Activated T-cell treated with anti-CD3 and anti-CD28 coated beads, Interleukin-2, amount 50 U/mL, for 24 hours (primary cell): Measurements from ENCODE around the gene PIP5KL1.

ENCODE experiments used
- DNase-seq: peaks from one replicate; pipeline ENCODE4 v3.0.0-alpha.2; 2020
- H3K27ac Mint-ChIP-seq: 2 replicates; pipeline ENCODE4 v1.8.0; 2020; ENCODE audit warnings: mild to moderate bottlenecking, mixed read lengths
- H3K27me3 Mint-ChIP-seq: 2 replicates; pipeline ENCODE4 v1.8.0; 2020; ENCODE audit warnings: mixed read lengths
- H3K36me3 Mint-ChIP-seq: 2 replicates; pipeline ENCODE4 v1.8.0; 2020; ENCODE audit warnings: low read depth, mixed read lengths
- H3K4me1 Mint-ChIP-seq: 2 replicates; pipeline ENCODE4 v1.8.0; 2020; ENCODE audit warnings: low read depth, mixed read lengths
- H3K4me3 Mint-ChIP-seq: 2 replicates; pipeline ENCODE4 v1.8.0; 2020; ENCODE audit warnings: mild to moderate bottlenecking, moderate library complexity, mixed read lengths
- H3K9me3 Mint-ChIP-seq: 2 replicates; pipeline ENCODE4 v1.8.0; 2020; ENCODE audit warnings: mixed read lengths

Gene PIP5KL1

DNA sequence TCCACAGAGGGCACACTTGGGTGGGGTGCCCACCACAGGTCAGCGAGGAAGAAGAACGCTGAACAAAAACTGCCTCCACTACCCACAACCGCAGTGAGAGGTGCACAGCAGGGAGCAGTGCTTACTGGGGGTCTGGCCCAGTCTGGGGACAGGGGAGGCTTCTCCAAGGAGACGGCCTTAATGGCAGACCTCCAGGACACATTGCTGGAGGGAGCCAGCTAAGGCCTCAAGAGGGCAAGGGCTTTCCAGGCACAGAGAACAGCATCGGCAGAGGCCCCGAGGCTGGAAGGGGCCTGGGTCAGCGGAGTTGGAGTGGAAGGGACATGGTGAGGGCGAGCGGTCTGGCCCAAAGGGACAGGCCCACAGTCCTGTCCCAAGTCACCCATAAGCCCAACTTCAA lies 15.4 kb upstream of the PIP5KL1 start:
- peak overlapping the region; percentile 79 for H3K27ac Mint-ChIP-seq
- peaks cover 82% of the 10 kb centered on the region for H3K36me3 Mint-ChIP-seq
- no peaks in the 10 kb centered on the region for H3K9me3 Mint-ChIP-seq
- H3K4me1 Mint-ChIP-seq, result peaks cover 58% of the 10 kb centered on the region
- no peak overlapping the region for H3K4me3 Mint-ChIP-seq
- DNase-seq, result no peak
- H3K27me3 Mint-ChIP-seq, result no peaks in the 10 kb centered on the region

DNA sequence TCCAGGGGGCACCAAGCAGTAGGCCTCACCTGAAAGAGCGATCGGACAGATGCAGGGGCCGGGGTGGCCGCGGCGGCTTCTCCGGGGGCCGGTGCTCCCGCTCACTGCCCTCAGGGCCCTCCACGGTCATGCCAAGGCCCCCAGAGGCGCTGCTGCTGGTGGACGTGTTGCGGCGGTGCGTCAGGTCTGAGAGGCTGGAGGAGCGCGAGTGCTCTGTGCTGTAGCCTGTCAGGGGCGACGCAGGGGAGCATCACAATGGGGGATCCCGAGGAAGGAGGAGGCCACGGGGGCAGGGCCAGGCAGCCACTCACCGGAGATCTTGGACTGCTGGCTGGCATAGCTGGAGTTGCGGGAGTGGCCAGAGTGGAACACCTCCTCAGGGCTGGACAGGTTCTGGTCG lies 14.8 kb upstream of the PIP5KL1 start:
- H3K36me3 Mint-ChIP-seq, result peaks cover 82% of the 10 kb centered on the region
- no peaks in the 10 kb centered on the region for H3K27me3 Mint-ChIP-seq
- no peaks in the 10 kb centered on the region for H3K9me3 Mint-ChIP-seq
- H3K4me1 Mint-ChIP-seq, result peaks cover 52% of the 10 kb centered on the region
- no peak overlapping the region for H3K4me3 Mint-ChIP-seq
- DNase-seq, result no peak
- peak overlapping the region; percentile 9 for H3K27ac Mint-ChIP-seq

DNA sequence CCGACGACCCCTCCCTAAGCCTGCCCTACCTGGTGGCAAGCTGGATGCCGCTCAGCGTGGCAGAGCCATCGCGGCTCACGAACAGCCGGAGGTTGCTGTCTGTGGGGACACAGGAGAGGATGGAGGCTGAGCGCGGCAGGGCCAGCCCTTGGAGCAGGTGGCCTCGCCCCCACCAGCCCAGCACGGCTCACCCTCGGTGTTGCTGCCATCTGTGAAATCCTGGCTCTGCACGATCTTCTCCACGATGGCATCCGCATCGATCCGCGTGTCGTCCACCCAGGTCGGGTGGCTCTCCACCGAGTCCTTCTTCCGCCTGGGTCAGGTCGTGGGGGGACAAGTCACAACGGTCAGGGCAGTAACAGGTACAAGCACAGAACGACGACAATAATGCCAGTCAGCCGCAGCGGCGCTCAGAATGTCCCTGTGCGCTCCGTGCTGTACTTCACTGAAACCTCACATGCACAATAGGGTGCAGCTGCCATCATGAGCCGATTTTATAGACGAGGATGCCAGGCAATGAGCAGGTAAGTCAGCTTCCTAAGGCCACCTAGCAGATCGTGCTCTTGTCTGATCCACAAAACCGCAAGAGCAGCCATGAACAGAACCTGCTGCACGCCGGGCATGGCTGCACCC lies 14.1 kb upstream of the PIP5KL1 start:
- peak overlapping the region; percentile 9 for H3K27ac Mint-ChIP-seq
- peaks cover 84% of the 10 kb centered on the region for H3K36me3 Mint-ChIP-seq
- H3K9me3 Mint-ChIP-seq, result no peaks in the 10 kb centered on the region
- no peak for DNase-seq
- H3K27me3 Mint-ChIP-seq, result no peaks in the 10 kb centered on the region
- no peak overlapping the region for H3K4me3 Mint-ChIP-seq
- peaks cover 46% of the 10 kb centered on the region for H3K4me1 Mint-ChIP-seq

DNA sequence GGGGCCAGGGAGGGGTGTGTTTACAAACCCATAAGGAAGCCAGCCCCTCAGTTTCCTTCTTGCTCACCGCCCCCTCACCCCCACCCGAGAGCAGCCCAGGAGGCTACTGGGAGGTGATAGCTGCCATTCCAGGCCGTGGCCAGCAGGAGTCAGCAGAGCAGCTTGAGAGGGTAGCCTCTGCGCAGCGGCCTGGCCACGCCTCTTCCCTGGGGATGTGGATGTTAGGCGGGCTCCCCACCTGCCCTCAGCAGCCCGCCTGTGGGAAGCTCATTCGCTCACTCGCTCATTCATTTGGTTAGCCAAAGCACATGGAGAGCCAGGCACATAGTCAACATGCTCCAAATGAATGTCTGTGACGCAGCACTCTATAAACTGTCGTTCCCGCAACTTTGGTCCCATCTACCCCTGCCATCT lies 13.2 kb upstream of the PIP5KL1 start:
- Mint-ChIP-seq H3K4me3 (no peak overlapping the region), H3K4me1 (peaks cover 43% of the 10 kb centered on the region), H3K36me3 (peaks cover 85% of the 10 kb centered on the region), H3K27ac (peak overlapping the region; percentile 74), H3K9me3 (no peaks in the 10 kb centered on the region), H3K27me3 (no peaks in the 10 kb centered on the region)
- DNase-seq, result peak; percentile 88

DNA sequence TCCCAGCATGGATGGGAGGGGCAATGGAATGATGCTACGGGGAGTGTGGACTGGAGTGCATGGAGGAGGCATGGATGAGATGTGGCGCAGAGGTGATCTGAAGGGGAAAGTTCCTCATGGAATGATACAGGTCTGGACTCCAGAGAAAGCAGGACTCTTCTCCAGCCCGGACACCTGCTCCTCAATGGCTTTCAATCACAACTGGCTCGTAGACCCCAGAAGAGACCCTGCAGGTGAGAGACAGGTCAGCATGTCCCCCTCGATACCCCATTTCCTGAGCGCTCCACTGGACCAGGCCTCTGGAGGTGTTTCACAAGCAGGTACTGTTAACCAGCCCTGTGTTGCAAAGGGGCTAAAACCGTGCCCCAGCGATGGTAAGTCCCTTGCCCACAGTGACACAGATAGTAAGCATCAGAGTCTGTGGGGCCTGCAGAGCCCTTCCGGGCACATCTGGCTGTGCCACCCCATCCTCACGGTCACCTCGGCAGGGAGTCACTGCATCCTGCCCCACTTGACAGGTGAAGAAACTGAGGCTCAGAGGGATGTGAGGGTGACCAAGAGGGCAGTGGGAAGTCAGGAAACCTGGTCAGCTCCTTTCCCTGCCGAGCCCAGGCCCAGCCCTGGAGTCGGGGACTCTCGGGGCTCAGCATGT lies 12.6 kb upstream of the PIP5KL1 start:
- peaks cover 80% of the 10 kb centered on the region for H3K36me3 Mint-ChIP-seq
- H3K4me3 Mint-ChIP-seq, result no peak overlapping the region
- no peak for DNase-seq
- H3K4me1 Mint-ChIP-seq, result peaks cover 43% of the 10 kb centered on the region
- H3K27ac Mint-ChIP-seq, result peak overlapping the region; percentile 74
- H3K27me3 Mint-ChIP-seq, result no peaks in the 10 kb centered on the region
- no peaks in the 10 kb centered on the region for H3K9me3 Mint-ChIP-seq

DNA sequence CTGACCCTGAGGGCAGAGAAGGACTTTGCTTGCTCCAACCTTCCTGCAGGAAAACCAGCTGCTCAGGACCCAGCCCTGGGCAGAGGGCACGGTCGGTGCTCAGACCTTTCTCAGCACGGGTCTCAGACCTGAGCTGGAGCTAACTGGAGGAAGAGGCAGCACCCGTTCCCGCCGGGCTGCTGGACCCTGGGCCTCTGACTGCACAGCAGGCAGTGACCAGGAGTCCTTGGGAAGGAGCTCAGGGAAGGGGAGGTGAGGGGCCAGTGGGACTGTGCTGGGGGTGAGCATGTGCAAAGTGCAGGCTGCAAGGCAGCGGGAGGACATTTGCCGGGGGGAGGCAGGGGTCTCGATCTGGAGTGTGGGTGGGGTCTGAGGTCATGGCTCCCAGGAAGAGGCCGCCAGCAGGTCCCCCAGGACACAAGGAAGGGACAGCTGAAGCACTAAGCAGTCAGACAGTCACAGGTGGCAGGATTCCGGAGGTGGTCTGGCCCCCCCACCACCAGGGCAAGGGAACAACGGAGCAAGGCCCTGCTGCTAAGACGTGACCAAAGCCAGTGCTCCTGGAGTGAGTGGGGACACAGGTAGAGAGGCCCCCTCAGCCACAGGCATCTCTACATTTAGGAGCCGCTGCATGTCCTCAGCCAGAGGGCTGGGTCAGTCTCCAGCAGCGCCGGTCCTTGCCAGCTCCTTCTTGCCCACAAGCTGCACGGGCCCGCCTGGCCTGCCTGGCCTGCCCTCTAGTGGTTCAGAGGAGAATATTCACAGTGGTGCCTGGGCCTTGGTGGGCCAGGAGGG lies 11.8 kb upstream of the PIP5KL1 start:
- peak overlapping the region; percentile 74 for H3K27ac Mint-ChIP-seq
- no peaks in the 10 kb centered on the region for H3K27me3 Mint-ChIP-seq
- peaks cover 41% of the 10 kb centered on the region for H3K4me1 Mint-ChIP-seq
- no peaks in the 10 kb centered on the region for H3K9me3 Mint-ChIP-seq
- peaks cover 78% of the 10 kb centered on the region for H3K36me3 Mint-ChIP-seq
- peak; percentile 72 for DNase-seq
- no peak overlapping the region for H3K4me3 Mint-ChIP-seq

DNA sequence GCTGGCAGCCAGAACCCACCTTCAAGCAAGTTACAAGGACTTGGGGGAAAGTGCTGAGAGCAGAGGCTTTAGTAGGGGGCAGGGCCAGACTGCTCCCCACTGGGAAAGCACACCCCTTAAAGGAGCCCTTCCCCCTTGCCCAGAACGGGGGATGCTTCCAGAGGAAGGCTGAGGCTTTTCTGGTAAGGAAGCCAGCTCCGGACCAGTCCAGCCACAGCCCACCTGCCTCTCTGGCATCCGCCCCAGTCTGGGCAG lies 11.3 kb upstream of the PIP5KL1 start:
- H3K27me3 Mint-ChIP-seq, result no peaks in the 10 kb centered on the region
- H3K4me1 Mint-ChIP-seq, result peaks cover 42% of the 10 kb centered on the region
- peaks cover 79% of the 10 kb centered on the region for H3K36me3 Mint-ChIP-seq
- DNase-seq, result no peak
- H3K9me3 Mint-ChIP-seq, result no peaks in the 10 kb centered on the region
- no peak overlapping the region for H3K27ac Mint-ChIP-seq
- no peak overlapping the region for H3K4me3 Mint-ChIP-seq

DNA sequence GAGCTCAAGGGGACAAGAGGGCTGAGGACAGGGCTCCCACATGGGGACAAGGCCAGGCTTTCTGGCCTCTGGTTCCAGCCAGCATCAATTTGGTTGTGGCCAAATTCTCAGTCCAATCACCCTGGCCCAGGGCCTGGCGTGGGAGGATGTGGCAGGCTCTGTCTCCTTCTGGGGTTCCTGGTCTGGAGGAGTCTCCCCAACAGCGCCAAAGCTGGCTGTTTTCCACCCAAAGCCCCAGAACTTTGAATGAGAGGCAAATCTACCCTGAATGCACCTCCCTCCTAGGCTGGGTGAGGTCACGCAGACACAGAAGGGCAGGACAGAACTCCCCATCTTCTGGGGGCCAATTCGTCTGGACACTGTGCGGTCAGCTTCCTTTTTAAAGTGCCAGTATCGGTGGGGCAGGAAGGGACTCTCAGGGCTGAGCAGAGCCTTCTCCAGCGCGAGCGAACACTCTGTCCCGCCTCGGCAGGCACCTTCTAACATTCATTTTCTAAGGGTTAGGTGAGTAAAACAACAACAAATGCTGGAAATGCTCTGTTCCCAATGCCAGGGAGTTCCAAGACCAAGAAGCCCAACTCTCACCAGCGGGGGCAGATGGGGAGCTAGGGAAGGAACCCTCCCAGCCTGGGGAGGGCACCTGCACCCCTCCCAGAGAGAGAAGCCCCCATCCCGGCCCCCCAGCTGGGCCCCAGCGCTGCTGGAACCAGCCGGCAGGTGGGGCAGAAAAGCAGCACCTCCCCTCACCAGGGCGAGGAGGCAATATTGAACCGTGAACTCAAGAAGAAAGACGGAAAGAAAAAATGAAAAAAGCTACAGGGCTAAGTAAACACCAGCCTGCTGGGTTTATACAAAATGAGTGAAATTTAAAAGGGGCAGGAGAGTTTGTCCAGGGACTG lies 10.7 kb upstream of the PIP5KL1 start:
- no peaks in the 10 kb centered on the region for H3K27me3 Mint-ChIP-seq
- DNase-seq, result no peak
- no peak overlapping the region for H3K4me3 Mint-ChIP-seq
- peaks cover 81% of the 10 kb centered on the region for H3K36me3 Mint-ChIP-seq
- H3K9me3 Mint-ChIP-seq, result no peaks in the 10 kb centered on the region
- peaks cover 44% of the 10 kb centered on the region for H3K4me1 Mint-ChIP-seq
- no peak overlapping the region for H3K27ac Mint-ChIP-seq

DNA sequence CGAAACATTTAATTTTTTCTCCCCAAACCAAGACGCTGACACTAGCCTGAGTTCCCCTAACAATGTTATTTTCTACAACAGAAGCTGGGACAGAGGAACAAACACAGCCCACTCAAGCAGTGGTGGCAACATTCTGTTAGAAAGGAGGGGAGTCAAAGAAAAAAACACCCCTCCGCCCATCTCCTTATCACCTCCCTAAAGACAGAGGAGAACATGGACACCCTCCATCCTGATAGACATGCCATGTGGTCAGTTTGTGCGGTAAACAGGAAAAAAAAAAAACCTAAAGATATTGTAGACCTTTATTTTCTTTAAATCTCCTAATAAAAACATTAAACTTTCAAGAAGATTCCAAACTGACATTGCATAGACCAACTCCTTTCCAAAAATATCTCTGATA lies 10.0 kb upstream of the PIP5KL1 start:
- H3K27ac Mint-ChIP-seq, result peak overlapping the region; percentile 3
- H3K9me3 Mint-ChIP-seq, result no peaks in the 10 kb centered on the region
- H3K4me3 Mint-ChIP-seq, result no peak overlapping the region
- peaks cover 51% of the 10 kb centered on the region for H3K4me1 Mint-ChIP-seq
- H3K36me3 Mint-ChIP-seq, result peaks cover 84% of the 10 kb centered on the region
- no peak for DNase-seq
- no peaks in the 10 kb centered on the region for H3K27me3 Mint-ChIP-seq

DNA sequence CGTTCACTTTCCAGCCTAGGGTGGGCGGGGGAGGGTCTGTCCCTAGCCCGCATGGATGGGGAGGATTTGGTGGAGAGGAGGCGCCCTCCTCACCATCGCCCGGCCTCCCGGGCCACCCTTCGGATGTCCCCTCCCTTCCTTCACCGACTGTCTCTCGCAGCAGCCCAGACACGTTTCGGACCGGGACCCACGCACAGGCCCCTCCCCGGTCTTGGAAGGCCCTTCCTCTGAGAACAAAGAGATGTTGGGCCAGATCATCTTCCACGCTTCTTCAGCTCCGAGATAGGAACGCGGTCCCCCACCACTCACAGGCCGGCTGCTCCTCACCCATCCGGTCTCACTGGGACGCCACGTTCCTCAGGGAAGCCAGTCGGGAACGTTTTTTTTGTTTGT lies 7.7 kb upstream of the PIP5KL1 start:
- peak overlapping the region; percentile 79 for H3K27ac Mint-ChIP-seq
- peaks cover 49% of the 10 kb centered on the region for H3K4me1 Mint-ChIP-seq
- no peaks in the 10 kb centered on the region for H3K9me3 Mint-ChIP-seq
- H3K27me3 Mint-ChIP-seq, result no peaks in the 10 kb centered on the region
- peaks cover 84% of the 10 kb centered on the region for H3K36me3 Mint-ChIP-seq
- no peak for DNase-seq
- H3K4me3 Mint-ChIP-seq, result peak overlapping the region; percentile 34

DNA sequence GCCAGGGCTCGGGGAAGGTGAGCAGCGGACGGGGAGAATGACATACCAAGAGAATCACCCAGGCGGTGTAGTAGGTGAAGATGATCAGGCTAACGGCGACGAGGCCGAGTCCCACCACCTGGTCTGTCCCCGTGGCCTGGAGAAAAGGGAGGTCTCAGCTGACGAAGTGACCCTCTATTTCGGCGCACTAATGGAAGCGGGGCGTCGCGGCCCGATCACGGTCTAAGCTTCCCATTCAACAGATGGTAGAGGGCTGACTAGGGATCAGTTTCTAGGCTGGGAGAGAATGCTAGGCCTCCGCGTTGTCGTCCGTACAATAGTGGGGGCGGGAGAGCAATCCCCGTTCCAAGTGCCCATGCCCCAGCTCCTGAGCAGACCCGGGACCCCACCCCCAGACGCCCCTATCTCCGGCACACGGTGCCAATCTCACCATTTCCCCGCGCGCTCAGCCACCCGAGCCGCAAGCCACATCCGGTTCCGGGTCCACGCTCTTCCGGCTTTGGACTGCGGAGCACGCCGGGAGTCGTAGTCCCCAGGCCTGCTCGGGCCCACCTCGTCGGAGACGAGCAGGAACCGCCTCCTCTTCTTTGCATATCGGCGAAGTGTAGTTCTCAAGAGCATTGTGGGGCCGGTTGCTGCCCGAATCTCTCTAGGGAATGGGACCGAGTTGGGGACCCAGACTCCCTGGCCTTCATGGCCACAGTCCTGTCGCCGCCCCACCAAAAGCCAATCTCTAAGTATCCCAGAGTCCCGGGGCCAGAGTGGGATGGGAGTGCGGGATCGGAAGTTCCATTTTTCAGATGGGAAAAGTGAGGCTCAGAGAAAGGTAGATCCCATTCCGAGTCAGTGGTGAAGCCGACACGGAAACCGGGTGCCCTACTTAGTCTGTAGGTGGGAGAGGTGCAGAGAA lies 7.1 kb upstream of the PIP5KL1 start, which contains the start of gene DPM2:
Gene DPM2, minus strand, starts transcription at position 467 of the 910 bp plus-strand sequence. Its CDS starts 34 bp downstream, at position 433.
- no peaks in the 10 kb centered on the region for H3K9me3 Mint-ChIP-seq
- H3K36me3 Mint-ChIP-seq, result peaks cover 83% of the 10 kb centered on the region
- peaks cover 46% of the 10 kb centered on the region for H3K4me1 Mint-ChIP-seq
- peak within 1 kb of the TSS; percentile 93 for H3K4me3 Mint-ChIP-seq
- H3K27me3 Mint-ChIP-seq, result no peaks in the 10 kb centered on the region
- DNase-seq, result peak; percentile 87
- H3K27ac Mint-ChIP-seq, result peak within 1 kb of the TSS; percentile 94

DNA sequence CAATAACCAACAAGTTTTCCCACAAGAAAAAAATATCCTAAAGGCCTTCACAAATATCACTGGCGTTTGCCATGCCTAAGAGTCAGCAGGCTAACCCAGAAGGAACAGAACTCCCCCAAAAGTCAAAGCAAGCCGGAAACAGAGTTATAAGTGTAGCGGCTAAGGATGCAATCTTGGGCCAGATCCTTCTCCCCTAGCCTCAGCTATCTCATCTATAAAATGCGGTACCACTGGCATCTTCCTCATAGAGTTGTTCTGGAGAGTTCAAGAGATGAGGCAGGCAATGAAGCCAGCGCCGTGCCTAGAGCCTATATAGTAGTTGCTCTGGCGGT lies 6.4 kb upstream of the PIP5KL1 start:
- peaks cover 76% of the 10 kb centered on the region for H3K36me3 Mint-ChIP-seq
- H3K27ac Mint-ChIP-seq, result peak overlapping the region; percentile 94
- H3K9me3 Mint-ChIP-seq, result no peaks in the 10 kb centered on the region
- peaks cover 46% of the 10 kb centered on the region for H3K4me1 Mint-ChIP-seq
- no peak for DNase-seq
- H3K27me3 Mint-ChIP-seq, result no peaks in the 10 kb centered on the region
- peak overlapping the region; percentile 93 for H3K4me3 Mint-ChIP-seq

DNA sequence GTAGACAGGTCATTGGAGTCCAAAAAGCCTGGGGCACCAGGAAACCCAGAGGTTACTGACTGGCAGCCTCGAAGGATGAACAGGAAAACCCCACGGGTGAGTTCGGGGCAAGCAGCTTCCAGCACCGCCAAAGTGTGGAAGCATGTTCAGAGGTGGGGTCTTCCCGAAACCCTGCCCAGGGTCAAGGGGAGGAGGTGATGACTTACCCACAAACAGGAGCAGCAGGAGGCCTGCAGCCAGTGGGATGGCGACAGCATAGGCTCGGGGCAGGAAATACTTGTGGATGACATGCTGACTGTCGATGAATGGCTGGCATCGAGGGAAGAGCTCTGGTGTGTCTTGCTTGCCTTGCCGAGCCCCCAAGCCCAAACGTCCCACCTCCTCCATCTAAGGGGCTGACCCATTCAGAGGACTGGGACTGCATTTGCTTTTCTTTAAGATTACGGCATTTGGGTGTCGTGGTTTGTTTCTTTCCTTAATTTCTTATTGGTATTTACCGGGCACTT lies 5.8 kb upstream of the PIP5KL1 start:
- peak overlapping the region; percentile 93 for H3K4me3 Mint-ChIP-seq
- peak overlapping the region; percentile 94 for H3K27ac Mint-ChIP-seq
- peaks cover 51% of the 10 kb centered on the region for H3K4me1 Mint-ChIP-seq
- H3K36me3 Mint-ChIP-seq, result peaks cover 71% of the 10 kb centered on the region
- no peaks in the 10 kb centered on the region for H3K9me3 Mint-ChIP-seq
- DNase-seq, result no peak
- H3K27me3 Mint-ChIP-seq, result no peaks in the 10 kb centered on the region
